GM23248 (cell line): Measurements from ENCODE around the gene SMCHD1. TPM values are rescaled to one million over a fixed set of nuclear protein-coding genes. Genes with fewer than 3 reads are reported as not detected.
"Not testable (repeated sequence)": the region's sequence is repeated elsewhere in the genome, so short reads cannot be mapped to it uniquely, and the experiment has no call there.

Experiments used
- DNase-seq: peaks from one replicate; pipeline ENCODE4 v3.0.0-alpha.2; 2015
- H2AFZ ChIP-seq: fragments of 200-600 bp; sonication (generic); 2 replicates; pipeline ENCODE4 v1.6.1; 2016; ENCODE audit warnings: antibody characterized with exemption
- H3F3A ChIP-seq: fragments of 200-600 bp; sonication (generic); 2 replicates; pipeline ENCODE4 v1.6.1; 2016; ENCODE audit warnings: mild to moderate bottlenecking, antibody characterized with exemption, mixed run types; ENCODE audit not compliant: insufficient read depth
- H3K27ac ChIP-seq: fragments of 200-600 bp; sonication (generic); 2 replicates; pipeline ENCODE4 v1.5.1; 2016; ENCODE audit warnings: mild to moderate bottlenecking
- H3K27me3 ChIP-seq: fragments of 200-600 bp; sonication (generic); replicated peaks from 2 replicates; pipeline ENCODE4 v1.6.1; 2016; ENCODE audit warnings: mild to moderate bottlenecking; ENCODE audit not compliant: insufficient read depth
- H3K36me3 ChIP-seq: fragments of 200-600 bp; sonication (generic); 2 replicates; pipeline ENCODE4 v1.6.1; 2016; ENCODE audit warnings: low read depth, mild to moderate bottlenecking
- H3K4me1 ChIP-seq: fragments of 200-600 bp; sonication (generic); 2 replicates; pipeline ENCODE4 v1.6.1; 2016; ENCODE audit warnings: mild to moderate bottlenecking; ENCODE audit not compliant: insufficient read depth
- H3K4me2 ChIP-seq: fragments of 200-600 bp; sonication (generic); one replicate; pipeline ENCODE4 v1.6.1; 2016; ENCODE audit warnings: mild to moderate bottlenecking; ENCODE audit not compliant: unreplicated experiment
- H3K4me3 ChIP-seq: fragments of 200-600 bp; sonication (generic); 2 replicates; pipeline ENCODE4 v1.5.1; 2016; ENCODE audit warnings: mild to moderate bottlenecking
- H3K79me2 ChIP-seq: fragments of 200-600 bp; sonication (generic); 2 replicates; pipeline ENCODE4 v1.6.1; 2016; ENCODE audit warnings: mild to moderate bottlenecking; ENCODE audit not compliant: insufficient read depth
- H3K9ac ChIP-seq: fragments of 200-600 bp; sonication (generic); 2 replicates; pipeline ENCODE4 v1.6.1; 2016; ENCODE audit warnings: mild to moderate bottlenecking
- H3K9me2 ChIP-seq: fragments of 200-600 bp; sonication (generic); 2 replicates; pipeline ENCODE4 v1.6.1; 2016; ENCODE audit warnings: mixed run types, mild to moderate bottlenecking, moderate library complexity; ENCODE audit not compliant: insufficient read depth
- H3K9me3 ChIP-seq: fragments of 200-600 bp; sonication (generic); one replicate; pipeline ENCODE4 v1.6.1; 2017; ENCODE audit warnings: low read depth
- H4K20me1 ChIP-seq: fragments of 200-600 bp; sonication (generic); 2 replicates; pipeline ENCODE4 v1.6.0; 2016; ENCODE audit not compliant: insufficient read depth
- EZH2 ChIP-seq: fragments of 200-600 bp; sonication (generic); IDR thresholded peaks from 2 replicates; pipeline ENCODE4 v1.6.1; 2018; ENCODE audit warnings: antibody characterized with exemption, mild to moderate bottlenecking; ENCODE audit not compliant: insufficient read depth, poor library complexity, severe bottlenecking
- EZH2phosphoT487 ChIP-seq: fragments of 200-600 bp; sonication (generic); IDR thresholded peaks from 2 replicates; pipeline ENCODE4 v1.6.1; 2018; ENCODE audit warnings: antibody characterized with exemption, moderate library complexity, mild to moderate bottlenecking, low read depth; ENCODE audit not compliant: insufficient read depth
- WGBS, 2 experiments: methylation state at CpG; one replicate each; pipeline ENCODE4 v1.1.6; 2015 to 2017; ENCODE audit warnings: low lambda C conversion rate in 2 of 2, low coverage in 1 of 2; ENCODE audit errors: missing lambda C conversion rate in 2 of 2; 5-methylcytosine and 5-hydroxymethylcytosine counted together
- in situ Hi-C: fragments of 300-500 bp; cut with MboI; formaldehyde crosslinking; loops from 2 replicates; pipeline ENCODE4 v1.15.0; 2020
- polyA plus RNA-seq: library from polyadenylated mRNA; unstranded; fragments of >200 nt; fragmentation: Nextera tagmentation; extraction: Ambion mirVana; gene quantifications from 2 replicates; pipeline ENCODE4 v1.2.1, GENCODE V29; 2016
- total RNA-seq: library from RNA; depleted of rRNA; stranded (reverse); fragments of >200 nt; shearing (Covaris generic); gene quantifications from 2 replicates; pipeline ENCODE4 v1.2.3, GENCODE V29; 2014

The SMCHD1 gene
- total and polyA plus RNA-seq, 2 experiments from 2014 or later = 6.4 to 34.0 TPM

DNA sequence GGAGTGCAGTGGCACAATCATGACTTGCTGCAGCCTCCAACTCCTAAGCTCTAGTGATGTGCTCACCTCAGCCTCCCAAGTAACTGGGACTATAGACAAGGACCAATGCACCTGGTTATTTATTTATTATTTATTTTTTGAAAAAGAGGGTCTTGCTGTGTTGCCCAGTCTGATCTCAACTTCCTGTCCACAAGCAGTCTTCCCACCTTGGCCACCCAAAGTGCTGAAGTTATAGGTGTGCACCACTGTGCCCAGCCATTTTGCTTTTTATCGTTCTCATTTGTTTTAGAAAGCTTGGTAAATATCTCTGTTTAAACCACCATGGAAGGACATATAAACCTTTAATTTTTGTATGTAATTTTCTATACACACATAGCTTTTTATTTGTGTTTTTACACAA is 74.2 kb downstream of the SMCHD1 start:
- H3F3A ChIP-seq = no peaks in the 10 kb centered on the region
- H2AFZ ChIP-seq = no peak overlapping the region
- no peaks in the 10 kb centered on the region for H3K4me1 ChIP-seq
- H3K36me3 ChIP-seq = peaks cover 67% of the 10 kb centered on the region
- H3K4me3 ChIP-seq = no peak overlapping the region
- H4K20me1 ChIP-seq = no peaks in the 10 kb centered on the region
- in situ Hi-C loops = no loop called here
- no peaks in the 10 kb centered on the region for H3K79me2 ChIP-seq
- no peak overlapping the region for H3K9ac ChIP-seq
- no peaks in the 10 kb centered on the region for H3K27me3 ChIP-seq
- H3K27ac ChIP-seq = no peak overlapping the region
- DNase-seq = no peak
- TF ChIP-seq EZH2 (no peak), EZH2phosphoT487 (no peak)
- H3K9me3 ChIP-seq = no peaks in the 10 kb centered on the region
- WGBS, 2 experiments = 100% methylated on average over 1 of the region's 1 CpG
- H3K4me2 ChIP-seq = no peak overlapping the region
- no peaks in the 10 kb centered on the region for H3K9me2 ChIP-seq

DNA sequence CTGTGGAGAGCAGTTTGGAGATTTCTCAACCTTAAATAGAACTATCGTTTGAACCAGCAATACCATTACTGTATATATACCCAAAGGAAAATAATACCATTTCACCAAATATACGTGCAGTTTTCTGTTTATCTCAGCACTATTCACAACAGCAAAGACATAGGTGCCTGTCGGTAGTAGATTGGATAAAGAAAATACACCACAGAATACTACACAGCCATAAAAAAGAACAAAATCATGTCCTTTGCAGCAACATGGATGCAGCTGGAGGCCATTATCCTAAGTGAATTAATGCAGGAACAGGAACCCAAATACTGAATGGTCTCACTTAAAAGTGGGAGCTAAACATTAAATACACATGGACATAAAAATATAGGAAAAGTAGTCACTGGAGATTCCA is 81.3 kb downstream of the SMCHD1 start:
- Histone ChIP-seq H3K36me3 (peaks cover 57% of the 10 kb centered on the region), H3K9ac (no peak overlapping the region), H3K9me2 (no peaks in the 10 kb centered on the region), H2AFZ (no peak overlapping the region), H3K27ac (no peak overlapping the region), H3K4me3 (no peak overlapping the region), H3K27me3 (no peaks in the 10 kb centered on the region), H3K9me3 (no peaks in the 10 kb centered on the region), H4K20me1 (no peaks in the 10 kb centered on the region), H3K4me1 (no peaks in the 10 kb centered on the region), H3F3A (no peaks in the 10 kb centered on the region), H3K4me2 (no peak overlapping the region), H3K79me2 (no peaks in the 10 kb centered on the region)
- in situ Hi-C loops = no loop called here
- TF ChIP-seq EZH2phosphoT487 = no peak
- 97 to 98% methylated on average over 3 of the region's 3 CpGs for WGBS, 2 experiments
- DNase-seq = no peak

DNA sequence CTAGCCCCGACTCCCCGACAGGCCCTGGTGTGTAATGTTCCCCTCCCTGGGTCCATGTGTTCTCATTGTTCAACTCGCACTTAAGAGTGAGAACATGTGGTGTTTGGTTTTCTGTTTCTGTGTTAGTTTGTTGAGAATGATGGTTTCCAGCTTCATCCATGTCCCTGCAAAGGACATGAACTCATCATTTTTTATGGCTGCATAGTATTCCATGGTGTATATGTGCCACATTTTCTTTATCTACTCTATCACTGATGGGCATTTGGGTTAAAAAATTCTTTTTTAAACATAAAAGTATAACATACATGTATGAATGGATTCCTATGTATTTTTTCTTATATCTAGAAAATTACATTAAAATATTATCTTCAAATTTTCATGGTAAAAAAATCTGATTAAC is 84.6 kb downstream of the SMCHD1 start:
- H3F3A ChIP-seq, H3K79me2 ChIP-seq, H3K4me2 ChIP-seq, DNase-seq, H3K9me3 ChIP-seq, H3K27me3 ChIP-seq, H2AFZ ChIP-seq, H3K9ac ChIP-seq, H3K4me1 ChIP-seq, H4K20me1 ChIP-seq, H3K9me2 ChIP-seq, H3K27ac ChIP-seq, H3K4me3 ChIP-seq: not testable (repeated sequence)
- 96 to 98% methylated on average over 3 of the region's 3 CpGs for WGBS, 2 experiments
- in situ Hi-C loops = loop anchor here (10.0 kb wide), 1 partner anchor 55 kb away; no protein-coding TSS in a partner anchor
- H3K36me3 ChIP-seq = peaks cover 46% of the 10 kb centered on the region

- H4K20me1 ChIP-seq = no peaks in the 10 kb centered on the region
- H3K9ac ChIP-seq = no peak overlapping the region
- H3K36me3 ChIP-seq = peaks cover 37% of the 10 kb centered on the region
- no peak overlapping the region for H3K4me3 ChIP-seq
- H3K27me3 ChIP-seq = no peaks in the 10 kb centered on the region
- no peaks in the 10 kb centered on the region for H3K9me2 ChIP-seq
- no peaks in the 10 kb centered on the region for H3K79me2 ChIP-seq
- H3K27ac ChIP-seq = no peak overlapping the region
- in situ Hi-C loops = loop anchor here (10.0 kb wide), 1 partner anchor 61 kb away; no protein-coding TSS in a partner anchor
- no peaks in the 10 kb centered on the region for H3K9me3 ChIP-seq
- no peak overlapping the region for H2AFZ ChIP-seq
- H3F3A ChIP-seq = no peaks in the 10 kb centered on the region
- no peak for DNase-seq
- H3K4me1 ChIP-seq = no peaks in the 10 kb centered on the region
- TF ChIP-seq EZH2phosphoT487 = no peak
- no peak for TF ChIP-seq EZH2
- no peak overlapping the region for H3K4me2 ChIP-seq
Observed at GRCh38 chr18:2746274-2746673, 90.7 kb downstream of the SMCHD1 start.

- in situ Hi-C loops = no loop called here
Observed at GRCh38 chr18:2758309-2758708, 102.8 kb downstream of the SMCHD1 start.

More at GRCh38 chr18:2758309-2758708, 102.8 kb downstream of the SMCHD1 start:
- H2AFZ ChIP-seq = no peak overlapping the region
- H3K4me1 ChIP-seq = no peaks in the 10 kb centered on the region
- no peaks in the 10 kb centered on the region for H3F3A ChIP-seq
- no peak for TF ChIP-seq EZH2
- no peak for TF ChIP-seq EZH2phosphoT487
- H3K4me3 ChIP-seq = no peak overlapping the region
- H3K9ac ChIP-seq = no peak overlapping the region
- no peaks in the 10 kb centered on the region for H4K20me1 ChIP-seq
- no peaks in the 10 kb centered on the region for H3K27me3 ChIP-seq
- 98 to 100% methylated on average over 1 of the region's 1 CpG for WGBS, 2 experiments
- H3K9me3 ChIP-seq = no peaks in the 10 kb centered on the region
- no peak for DNase-seq
- no peaks in the 10 kb centered on the region for H3K9me2 ChIP-seq
- H3K36me3 ChIP-seq = peaks cover 33% of the 10 kb centered on the region
- H3K27ac ChIP-seq = no peak overlapping the region
- H3K4me2 ChIP-seq = no peak overlapping the region
- H3K79me2 ChIP-seq = no peaks in the 10 kb centered on the region
